GM21576 (cell line): ENCODE measurements around the gene IGF2.

Experiments used
- ATAC-seq: cut with Tn5 transposase; IDR thresholded peaks from one replicate; pipeline ENCODE4 v1.9.1; 2021; ENCODE audit warnings: mild to moderate bottlenecking, moderate library complexity; ENCODE audit not compliant: unreplicated experiment

Gene IGF2

DNA sequence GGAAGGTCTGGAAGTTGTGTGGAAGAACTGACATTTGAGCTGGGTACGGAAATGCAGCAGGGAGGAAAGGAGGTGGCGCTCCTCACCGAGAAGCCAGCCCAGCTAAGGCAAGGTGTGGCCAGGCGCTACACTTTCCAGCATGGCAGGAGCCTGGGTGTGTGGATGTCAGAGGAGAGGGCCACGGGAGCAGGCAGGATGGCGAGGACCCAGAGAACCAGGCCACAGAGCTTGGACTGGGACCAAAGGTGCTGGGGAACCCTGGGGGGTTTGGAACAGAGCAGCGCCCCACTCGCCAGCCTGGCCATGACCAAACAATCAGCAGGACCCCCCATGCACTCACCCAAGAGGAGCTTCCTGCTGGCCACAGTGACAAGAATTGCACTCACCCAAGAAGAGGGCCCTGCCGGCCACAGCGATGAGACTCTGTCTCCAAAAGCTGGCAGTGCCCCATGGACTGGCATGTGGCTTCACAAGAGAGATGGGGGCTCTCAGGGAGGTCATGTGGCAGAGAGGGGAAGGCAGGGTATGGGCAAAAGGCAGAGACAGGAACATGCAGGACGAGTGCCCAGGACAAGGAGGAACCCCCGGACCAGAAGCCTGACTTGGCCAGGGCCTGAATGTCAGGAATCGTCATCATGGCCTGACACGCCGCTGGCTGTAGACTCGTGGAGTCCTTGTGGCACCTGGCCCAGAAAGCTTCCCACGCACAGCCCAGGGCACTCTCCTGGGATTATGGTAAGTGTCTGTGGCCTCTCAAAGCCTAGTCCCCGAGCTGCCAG is 45.4 kb downstream of the IGF2 start:
- no peak for ATAC-seq

DNA sequence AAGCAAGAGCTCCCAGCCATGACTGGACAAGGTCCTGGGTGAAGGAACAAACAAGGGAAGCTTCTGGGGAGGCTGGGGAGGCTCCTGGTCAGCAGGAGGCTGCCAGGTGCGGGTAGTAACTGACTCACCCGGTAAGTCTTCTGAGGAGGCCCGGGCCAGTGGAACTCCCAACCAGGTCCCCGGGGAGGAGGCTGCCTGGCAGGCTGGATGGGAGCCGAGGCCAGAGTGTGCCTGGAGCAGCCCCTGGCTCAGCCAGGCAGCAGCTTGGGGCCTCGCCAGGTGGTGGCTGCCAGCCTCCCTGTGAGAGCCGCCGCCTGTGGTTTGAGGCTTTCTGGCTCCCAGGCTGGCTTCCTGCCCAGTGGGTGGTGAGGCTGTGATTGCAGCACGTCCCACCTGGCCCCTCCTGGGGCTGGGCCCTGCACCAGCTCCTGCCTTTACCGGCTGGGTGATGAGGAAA is 46.2 kb downstream of the IGF2 start:
- no peak for ATAC-seq

DNA sequence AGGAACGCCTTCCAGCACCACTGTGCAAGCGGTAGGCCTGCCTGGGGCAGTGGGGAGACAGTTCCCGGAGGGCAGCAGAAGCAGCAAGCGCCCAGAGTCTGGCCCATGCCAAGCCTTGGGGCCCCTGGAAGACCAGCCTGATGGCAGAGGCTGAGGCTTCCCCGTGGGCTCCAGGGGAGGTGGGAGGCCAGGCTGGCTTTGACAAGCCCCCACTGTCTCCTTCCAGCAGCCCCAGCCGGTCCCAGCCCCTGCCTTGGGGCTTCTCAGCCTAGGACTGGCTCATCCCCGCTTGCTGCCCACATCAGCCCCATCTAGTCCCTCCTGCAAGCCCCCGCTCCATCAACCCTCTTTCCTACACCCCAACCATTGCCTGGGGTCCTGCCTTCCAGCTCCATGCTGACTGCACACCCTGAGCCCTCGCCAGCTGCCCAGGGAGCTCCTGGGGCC is 46.7 kb downstream of the IGF2 start:
- no peak for ATAC-seq

DNA sequence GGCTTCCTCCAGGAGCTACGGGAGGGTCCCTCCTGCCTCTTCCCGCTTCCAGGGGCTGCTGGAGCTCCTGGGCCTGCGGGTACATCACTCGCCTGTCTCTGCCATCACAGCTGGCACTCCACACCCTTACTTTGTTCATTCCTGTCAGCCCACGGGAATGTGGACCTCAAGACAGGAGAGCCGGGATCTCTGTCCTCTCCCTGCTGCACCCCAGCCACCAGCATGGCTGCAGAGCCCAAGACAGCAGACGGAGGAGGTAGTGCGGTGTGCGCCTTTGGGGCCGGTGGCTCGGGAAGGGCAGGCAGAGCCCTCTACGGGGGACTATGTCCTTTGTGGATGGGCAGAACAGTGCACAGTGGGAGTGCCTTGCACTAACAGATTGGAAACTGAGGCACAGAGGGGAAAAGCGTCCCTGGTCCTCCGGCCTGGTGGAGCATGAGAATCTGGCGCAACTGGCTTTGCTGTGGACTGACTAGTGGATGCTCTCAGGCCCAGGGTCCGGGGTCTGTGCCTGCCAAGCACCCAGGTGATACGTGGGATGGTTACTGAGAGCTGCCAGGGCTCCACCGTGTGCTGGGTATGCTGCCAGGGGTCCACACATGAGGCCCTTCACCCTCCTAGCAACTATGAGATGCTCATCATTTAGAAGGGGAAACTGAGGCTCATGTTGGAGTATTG is 47.3 kb downstream of the IGF2 start:
- no peak for ATAC-seq

DNA sequence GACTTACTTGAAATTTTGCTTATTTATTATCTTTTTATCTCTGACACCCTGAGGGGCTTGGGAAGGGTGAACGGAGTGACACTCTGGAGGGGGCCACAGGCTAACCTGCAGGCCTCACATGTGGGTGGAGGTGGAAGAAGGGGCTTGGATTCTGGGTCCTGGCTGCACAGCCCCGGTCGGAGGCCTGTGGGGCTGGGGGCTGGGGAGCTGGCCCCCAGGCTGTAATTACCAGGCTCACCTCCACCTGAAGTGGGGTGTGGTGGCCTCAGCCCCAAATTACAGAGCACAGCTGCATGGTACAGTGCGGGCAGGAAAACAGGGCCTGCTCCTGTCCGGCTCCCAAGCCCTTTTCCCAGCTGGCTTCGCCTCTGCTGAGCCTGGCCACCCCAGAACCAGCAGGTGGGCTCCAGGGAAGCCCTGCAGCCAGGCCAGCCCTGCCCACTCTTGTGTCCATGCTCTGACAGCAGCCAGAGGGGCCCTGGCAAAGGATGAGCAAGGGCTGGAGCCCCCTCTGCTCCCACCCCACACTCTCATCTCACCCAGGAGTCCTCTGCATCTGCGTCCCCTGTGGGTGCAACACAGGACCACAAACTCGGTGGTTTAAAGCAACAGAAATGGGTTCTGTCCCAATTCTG is 48.0 kb downstream of the IGF2 start:
- ATAC-seq = no peak

DNA sequence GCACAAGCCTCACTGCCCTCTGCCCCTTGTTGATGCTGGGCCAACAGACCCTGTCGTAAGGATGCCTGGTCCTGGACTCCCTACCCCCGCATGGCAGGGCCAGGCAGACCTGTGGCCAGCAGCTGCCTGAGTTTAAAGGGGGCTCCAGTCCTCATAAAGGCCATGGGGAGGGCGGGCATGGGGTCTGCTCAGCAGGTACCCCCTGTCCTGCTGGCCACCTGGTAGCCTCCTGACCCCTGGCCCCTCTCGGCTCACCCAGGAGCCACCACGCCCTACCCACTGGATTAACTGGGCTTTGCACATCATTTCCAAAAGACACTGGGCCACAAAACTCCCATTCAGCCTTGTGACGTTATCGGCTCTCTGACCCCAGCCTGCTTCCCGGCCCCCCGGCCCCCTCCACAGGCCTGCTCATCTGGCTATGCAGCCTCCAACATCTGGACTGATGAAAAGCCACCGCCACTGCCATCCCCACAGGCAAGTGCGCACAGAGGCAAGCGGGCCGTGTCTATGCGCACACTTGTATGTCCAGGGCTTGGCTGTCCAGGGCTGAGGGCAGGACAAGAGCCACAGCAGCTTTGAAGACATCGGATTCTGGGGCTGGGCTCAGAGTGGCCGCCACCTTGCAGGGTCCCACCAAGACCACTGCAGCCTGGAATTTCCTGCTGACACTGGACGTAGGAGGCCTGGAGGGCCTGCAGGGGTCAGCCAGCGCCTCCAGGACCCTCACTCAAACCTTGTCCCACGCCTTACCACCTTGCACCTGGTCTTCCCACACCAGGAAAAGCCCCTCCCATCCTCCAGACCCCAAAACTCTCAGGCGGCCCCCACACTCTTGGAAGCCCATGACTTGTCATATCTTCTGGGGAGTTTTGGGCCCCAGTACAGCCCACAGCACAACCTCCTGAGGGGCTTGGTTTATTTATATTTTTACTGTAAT is 48.7 kb downstream of the IGF2 start:
- ATAC-seq = no peak

DNA sequence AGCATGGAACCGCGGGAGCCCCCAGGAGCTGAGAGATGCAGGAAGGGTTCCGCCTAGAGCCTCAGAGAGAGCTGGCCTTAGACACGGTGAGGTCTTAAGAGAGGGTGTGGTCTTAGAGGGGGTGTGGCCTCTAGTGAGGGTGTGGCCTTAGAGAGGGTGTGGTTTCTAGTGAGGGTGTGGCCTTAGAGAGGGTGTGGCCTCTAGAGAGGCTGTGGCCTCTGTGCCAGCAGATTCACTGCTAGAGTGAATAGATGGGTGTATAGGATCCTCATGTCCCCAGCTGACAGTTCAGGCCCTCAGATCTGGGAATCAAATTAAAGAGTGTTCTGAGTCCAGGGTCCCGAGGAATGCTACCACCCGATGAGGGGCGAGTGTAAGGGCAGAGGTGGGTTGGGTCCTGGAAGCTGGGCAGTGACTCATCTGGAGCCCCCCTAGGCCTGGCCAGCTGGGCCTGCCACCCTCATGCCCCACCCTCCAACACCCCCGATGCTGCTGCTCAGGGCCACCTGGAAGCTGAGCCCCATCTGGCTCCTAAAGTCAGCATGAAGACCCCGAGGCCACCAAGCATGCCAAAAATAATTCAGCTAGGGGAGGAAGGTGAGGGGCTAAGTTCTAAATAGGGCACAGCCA is 49.5 kb downstream of the IGF2 start:
- no peak for ATAC-seq

DNA sequence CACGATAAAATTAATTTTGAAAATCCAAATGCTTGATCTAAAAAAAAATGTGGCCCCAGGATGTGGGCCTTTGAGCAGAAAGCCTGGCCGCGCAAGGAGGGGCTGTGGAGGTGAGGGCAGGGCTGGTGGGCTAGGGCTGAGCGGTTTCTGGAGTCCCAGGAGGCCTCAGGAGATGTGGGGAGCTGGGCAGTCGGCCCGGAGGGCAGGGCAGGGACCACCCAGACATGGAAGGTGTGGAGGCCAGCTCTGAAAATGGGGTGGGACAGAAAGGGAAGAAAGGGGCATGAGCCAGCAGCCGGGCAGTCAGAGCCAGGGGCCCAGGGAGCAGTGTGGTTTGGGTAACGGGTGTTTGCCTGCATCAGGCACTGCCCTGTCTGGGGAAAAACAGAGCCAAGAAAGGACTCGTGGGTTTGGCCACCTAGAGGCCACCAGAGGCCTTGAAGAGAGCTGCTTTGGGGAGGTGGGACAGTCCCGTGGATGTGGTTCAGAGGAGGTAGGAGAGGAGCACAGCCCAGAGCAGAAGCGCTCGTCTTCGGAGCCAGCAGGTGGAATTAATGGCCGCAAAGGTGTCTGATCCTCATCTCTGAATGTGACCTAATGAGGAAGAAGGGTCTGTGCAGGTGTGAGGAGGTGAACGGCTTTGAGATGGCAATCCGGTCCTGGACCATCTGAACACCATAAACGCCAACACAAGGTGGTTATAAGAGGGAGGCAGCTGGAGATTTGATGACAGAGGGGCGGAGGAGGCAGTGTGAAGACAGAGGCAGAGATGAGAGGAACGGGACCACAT is 50.2 kb downstream of the IGF2 start:
- no peak for ATAC-seq

DNA sequence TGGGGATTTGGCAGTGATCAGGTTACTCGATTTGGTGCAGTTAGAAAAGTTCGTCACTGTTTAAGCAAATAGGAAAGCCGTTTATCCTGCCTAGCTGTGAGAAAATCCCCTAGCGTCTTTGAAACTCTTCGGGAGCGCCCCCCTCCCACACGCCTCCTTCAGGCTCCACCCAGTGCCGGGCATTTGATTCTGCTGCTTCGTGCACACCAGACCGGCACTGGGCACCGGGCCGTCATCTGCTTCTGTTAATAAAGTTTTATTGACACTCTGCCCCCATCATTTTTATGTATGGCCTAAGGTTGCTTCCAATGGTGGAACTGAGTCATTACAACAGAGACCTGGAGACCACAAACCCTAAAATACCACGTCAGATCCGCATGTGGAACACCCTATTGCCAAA is 50.9 kb downstream of the IGF2 start:
- ATAC-seq = no peak

DNA sequence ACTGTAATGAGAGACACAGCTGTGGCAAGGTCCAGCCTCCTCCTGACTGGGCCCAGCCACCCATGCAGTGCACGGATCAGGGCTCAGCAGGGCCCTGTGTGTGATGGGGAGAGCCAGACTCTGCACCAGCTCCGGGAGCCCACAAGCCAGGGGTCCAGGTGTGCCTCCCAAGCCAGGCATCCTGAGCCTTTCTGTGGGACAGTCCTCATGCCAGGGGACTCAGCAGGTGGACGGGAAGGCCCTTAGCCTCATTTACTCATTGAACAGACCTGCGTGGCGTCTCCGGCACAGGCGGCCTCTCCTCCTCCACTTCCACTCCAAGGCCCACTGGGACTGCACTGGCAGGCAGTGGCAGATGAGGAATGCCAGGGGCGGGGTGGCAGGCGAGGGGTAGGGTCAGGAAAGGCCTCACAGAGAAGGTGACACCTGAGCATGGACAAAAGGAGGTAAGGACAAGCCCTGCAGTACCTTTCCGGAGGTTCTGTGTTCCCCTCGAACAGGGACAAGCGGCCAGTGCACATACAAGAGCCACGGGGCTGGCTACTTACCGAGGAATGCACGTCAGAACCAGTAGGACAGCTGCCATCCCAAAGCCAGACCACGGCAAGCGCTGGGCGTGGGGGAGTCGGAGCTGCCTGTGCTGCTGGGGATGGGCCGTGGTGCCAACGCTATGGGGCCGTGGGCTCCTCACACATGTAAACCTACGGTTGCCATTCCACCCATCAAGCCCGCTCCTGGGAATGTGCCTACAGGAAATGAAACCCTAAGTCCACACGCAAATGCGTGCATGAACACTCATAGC is 52.7 kb downstream of the IGF2 start:
- ATAC-seq = no peak

DNA sequence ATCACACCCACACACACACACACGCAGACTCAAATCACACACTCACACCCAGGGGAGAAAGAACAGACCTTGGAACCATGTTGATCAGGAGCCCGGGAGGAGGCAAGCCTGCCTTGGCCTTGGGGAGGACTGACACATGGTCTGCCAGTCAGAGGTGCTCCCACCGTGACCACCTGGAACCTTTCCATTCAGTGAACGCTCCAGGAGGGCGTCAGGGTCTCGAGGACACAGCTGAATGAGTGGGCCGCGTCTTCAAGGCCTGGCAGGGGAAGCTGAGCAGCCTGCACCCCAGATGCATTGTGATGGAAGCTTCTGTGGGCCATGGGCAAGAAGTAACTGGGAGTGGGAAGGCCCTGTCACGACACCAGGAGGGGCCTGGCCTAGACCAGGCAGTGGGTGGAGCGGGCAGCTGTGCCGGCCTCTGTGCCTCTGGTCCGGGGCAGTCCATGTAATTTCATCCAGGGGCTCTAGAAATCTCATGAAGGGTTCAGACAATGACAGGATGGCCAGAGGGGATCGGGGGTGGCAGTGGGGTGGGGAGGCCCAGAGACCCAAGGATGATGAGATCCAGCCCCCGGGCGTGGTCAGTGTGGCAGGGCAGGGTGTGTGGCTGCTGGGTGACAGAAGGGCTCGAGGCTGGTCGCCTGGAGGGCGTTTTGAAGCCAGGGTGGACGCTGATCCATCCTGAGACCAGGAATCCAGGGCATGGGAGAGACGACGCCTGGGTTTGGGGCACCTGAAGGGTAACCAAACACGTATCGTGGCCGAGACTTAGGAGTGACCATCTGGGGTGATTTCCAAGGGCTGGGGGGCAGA is 53.7 kb downstream of the IGF2 start:
- no peak for ATAC-seq

DNA sequence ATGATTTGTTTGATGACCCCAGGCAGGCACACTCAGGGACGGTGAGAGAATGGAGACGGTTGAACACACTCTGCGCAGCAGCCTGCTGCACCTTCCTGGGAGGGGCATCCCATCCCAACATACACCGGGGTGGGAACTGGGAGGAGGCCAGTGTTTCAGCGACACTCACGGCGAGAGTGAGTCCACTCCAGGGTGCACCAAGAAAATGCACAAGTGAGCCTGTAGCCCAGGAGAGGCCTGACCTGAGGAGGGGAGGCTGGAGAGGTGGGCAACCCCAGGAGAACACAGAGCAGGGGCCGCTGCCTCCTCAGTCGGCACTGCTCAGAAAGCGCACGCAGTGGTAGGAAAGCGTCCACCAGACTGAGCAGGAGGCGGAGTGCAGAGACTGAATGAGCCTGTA is 54.5 kb downstream of the IGF2 start:
- ATAC-seq = no peak
